Activated CD8-positive, alpha-beta memory T cell treated with anti-CD3 and anti-CD28 coated beads, Interleukin-2, amount 50 U/mL, for 4 hours (primary cell): ENCODE data around the gene PTGES.

Experiments
- DNase-seq: peaks from one replicate; pipeline ENCODE4 v3.0.0-alpha.2; 2020

Gene PTGES

DNA sequence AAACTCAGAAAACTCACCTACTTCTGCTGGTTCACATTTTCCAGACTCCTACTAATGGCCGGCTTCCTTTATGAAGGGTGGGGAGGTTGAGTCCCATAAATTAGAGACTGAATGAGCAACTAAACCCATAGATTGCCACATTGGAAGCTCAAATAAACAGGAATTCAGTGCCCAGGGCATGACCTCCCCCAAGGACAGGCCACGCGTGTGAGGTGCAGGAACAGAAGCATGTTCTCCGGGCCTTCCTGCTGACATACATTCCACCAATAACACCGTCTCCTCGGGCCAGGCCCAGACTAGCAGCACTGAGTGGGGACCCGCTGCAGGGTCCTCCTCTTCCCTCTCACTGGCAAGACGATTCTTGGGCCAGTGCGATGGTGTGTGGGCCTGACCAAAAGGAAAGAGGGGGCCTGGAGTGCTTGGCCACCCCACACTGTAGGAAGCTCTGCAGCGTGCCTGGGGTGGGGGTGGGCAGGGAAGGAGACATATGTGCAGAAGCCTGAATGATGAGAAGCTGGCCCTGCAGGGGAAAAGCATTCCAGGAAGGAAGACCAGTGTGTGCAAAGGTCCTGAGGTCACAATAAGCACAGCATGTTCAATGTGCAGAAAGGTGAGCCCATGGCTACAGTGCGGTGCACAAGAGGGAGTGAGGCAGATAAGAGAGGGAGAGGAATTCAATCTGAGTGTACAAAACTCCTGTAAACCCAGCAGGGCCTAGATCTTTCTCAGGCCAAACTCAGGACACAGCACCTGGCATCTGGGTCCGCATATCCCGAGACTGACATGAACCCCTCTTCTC, 12.0 kb downstream of the PTGES start:
- no peak for DNase-seq

GRCh38 chr9:129740174-129740573, 12.7 kb downstream of the PTGES start:
- no peak for DNase-seq

GRCh38 chr9:129739432-129739831, 13.4 kb downstream of the PTGES start:
- DNase-seq = no peak

GRCh38 chr9:129737479-129738274, 15.2 kb downstream of the PTGES start:
- peak; percentile 86 for DNase-seq

DNA sequence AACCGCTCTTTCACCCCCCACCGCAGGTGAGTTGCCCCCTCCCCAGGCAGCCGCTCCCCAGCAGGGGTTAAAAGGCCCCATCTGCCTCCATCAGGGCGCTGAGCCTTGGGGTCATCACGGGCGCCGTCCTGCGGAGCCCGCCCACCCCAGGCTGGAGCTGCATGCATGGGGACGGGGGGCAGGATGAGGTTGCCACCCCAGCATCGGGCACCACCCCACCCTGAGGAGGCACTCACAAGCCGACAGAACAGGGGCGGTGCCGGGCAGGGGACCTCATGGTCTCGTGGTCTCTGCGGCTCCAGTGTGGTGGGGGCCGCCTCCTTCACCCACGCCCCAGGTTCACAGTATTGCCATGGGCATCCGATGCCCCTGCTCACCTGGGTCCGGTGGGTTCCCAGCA, 16.5 kb downstream of the PTGES start:
- DNase-seq = no peak

GRCh38 chr9:129735546-129735945, 17.3 kb downstream of the PTGES start:
- DNase-seq = no peak

- no peak for DNase-seq
Observed at GRCh38 chr9:129733632-129733953, 19.2 kb downstream of the PTGES start.

- no peak for DNase-seq
Observed at GRCh38 chr9:129732946-129733631, 19.8 kb downstream of the PTGES start.

- DNase-seq = no peak
Observed at GRCh38 chr9:129732100-129732499, 20.7 kb downstream of the PTGES start.

GRCh38 chr9:129731477-129732085, 21.3 kb downstream of the PTGES start:
- DNase-seq = no peak

- DNase-seq = no peak
Observed at GRCh38 chr9:129728744-129729143, 24.1 kb downstream of the PTGES start.

GRCh38 chr9:129726322-129727160, 26.3 kb downstream of the PTGES start:
- peak; percentile 61 for DNase-seq

DNA sequence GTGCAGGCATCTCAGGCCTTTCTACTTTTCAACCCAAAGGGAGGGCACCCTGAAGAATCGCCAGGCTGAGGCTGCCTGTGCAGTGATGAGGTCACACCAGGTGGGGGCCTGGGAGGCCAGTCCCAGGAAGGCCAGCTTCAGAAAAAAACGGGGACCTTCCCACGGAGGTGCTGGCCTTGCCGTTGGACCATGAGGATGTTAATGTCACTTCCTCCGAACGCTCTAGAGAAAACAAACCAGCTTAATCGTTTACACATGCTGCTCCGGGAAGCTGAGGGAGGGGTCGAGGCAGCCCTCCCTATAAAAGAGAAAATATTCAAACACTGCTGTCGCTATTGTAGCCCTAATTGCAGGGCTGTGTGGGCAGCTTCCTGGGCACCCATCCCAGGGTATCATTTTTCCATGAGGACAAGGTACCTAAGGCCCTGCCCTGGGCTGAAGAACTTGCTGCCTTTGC, 27.0 kb downstream of the PTGES start:
- DNase-seq = no peak

DNA sequence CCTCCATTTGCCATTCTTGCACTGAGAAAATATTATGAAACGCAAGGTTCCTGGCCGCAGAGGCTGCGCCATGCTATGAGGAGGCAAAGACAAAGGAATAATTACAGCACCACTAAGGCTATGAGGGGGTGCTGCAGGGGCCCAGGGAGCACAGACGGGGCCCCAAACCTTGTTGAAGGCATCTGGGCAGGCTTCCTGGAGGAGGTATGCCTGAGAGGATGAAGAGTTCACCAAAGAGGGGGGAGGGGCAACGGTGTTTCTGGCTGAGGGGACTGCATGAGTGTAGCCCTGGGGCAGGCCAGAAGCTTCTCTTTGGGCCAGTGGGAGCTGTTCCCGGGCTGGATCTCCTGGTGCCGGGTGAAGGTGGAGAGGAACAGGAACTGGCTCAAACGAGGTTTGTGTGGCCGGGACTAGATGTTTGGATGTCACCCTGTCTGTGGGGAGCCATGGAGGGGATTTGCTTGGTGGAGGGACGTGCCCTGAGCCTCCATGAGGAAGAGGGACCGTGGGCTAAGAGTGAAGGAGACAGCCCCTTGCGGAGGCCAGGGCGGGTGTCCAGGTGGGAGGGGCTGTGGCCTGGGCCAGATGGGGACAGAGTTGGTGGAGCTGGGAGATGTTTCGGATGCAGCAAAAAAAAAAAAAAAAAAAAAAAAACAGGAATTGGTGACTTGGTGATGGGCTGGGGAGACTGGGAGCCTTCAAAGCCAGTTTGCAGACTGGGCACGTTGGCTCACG, 28.2 kb downstream of the PTGES start:
- DNase-seq = no peak

DNA sequence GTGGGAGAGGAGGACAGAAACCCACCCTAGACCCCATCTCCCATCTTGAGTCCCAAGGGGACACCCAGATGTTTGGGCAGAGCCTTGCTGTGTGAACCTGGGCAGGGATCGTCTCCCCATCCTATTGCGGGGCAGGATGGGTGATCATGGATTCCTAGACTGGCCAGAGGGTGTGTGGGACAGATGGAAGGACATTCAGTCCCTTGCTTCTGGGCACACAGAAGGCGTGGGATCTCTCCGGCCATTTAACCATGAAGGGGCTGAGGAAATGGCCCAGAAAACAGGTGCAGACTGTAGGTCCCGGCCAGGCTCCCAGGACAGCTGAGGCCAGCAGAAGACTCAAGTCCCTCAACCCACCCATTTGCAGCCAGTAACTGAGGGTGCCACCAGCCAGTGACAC, 29.9 kb downstream of the PTGES start:
- no peak for DNase-seq

DNA sequence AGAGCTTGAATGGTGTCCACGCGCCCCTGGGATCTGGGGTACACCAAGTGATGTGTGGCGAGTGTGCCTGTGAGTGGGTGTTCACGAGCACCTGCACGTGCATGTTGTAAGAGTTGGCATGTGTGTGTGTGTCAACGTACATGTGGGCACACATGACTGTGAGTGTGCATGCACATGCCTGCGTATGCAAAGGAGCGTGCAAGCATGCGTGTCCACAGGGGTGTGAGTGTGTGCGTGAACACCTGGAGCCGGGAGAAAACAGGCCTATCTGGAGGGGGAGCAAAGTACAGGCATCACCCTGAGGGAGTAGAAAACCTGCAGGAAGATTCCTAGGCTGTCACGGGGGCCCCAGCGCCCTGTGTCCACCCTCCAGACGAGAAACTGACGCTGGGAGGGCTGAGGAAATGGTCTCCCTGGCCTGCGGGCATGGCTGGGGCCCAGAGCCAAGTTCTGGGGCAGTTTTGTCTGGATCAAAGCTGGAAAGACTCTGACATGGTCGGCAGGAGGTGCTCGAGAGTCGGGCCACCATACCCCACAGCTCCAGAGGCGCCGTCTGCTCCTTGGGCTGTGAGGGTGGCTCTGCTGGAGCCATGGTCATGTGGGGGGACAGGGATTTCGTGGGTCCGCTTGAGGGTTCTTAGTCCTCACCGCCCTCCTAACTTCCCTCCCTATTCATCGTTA, 31.8 kb downstream of the PTGES start:
- no peak for DNase-seq

DNA sequence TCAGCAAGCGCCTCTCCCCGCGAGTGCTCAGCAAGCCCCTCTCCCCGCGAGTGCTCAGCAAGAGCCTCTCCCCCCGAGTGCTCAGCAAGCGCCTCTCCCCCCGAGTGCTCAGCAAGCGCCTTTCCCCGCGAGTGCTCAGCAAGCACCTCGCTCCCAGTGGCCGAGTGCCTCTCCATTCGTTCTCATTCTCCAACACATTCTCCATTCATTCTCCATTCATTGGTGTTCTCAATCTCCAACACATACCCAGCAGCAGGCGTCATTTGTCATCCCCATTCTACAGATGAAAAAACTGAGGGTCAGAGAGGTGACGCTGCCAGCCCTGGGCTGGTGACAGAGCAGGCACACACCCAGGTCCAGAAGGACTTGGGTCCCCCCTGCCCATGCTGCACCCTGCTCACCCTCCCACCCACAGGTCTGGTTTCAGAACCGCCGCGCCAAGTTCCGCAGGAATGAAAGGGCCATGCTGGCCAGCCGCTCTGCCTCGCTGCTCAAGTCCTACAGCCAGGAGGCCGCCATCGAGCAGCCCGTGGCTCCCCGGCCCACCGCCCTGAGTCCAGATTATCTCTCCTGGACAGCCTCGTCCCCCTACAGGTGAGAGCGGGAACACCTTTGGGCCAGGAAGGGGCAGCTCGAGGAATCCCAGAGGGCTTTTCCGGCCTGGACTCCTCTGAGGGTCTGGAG, 32.5 kb downstream of the PTGES start:
- DNase-seq = no peak

DNA sequence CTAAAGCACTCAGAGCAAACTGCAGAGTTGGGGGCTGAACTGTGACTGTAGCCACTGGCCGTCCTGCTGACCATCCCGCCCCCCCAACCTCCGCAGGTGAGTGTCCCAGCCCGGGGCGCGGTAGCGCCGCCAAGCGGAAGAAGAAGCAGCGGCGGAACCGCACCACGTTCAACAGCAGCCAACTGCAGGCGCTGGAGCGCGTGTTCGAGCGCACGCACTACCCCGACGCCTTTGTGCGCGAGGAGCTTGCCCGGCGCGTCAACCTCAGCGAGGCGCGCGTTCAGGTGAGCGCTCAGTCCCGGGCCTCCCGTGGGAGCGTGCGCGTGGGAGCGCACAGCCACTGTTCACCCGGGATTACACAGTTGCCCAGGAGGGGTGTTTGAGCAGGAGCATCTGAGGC, 33.7 kb downstream of the PTGES start:
- DNase-seq = no peak

GRCh38 chr9:129718647-129719046, 34.2 kb downstream of the PTGES start:
- no peak for DNase-seq

DNA sequence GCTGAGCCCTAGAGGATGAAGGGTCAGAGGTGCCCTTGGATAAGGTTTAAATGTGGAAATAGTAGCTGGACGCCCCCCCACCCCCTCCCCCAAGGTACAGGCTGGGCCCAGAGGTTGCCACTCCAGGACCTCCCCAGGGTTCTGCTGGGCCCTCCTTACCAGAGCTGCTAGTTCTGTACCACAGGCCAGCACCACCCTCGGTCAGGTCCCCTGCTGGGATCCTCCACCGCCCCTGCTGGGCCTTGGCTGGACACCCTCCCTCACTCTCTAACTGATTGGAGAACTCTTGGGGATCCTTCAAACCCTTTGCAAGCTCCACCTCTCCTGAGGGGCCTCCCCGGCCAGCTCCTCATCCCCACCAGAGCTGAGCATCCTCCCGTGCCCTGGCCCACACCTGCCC, 34.9 kb downstream of the PTGES start:
- DNase-seq = no peak
